DMS153 (cell line): ENCODE data around the gene RFPL2.
"Not testable (repeated sequence)": the region's sequence is repeated elsewhere in the genome, so short reads cannot be mapped to it uniquely, and the experiment has no call there.

Experiments
- DNase-seq: peaks from one replicate; lab custom pipeline; 2025; lab: John Stamatoyannopoulos, UW

The RFPL2 gene

GRCh38 chr22:32205974-32206773 is 1.3 kb upstream of the RFPL2 start:
- DNase-seq, result no peak

- DNase-seq, result peak; percentile 65
Observed at GRCh38 chr22:32204040-32204855, 625 bp downstream of the RFPL2 start.

DNA sequence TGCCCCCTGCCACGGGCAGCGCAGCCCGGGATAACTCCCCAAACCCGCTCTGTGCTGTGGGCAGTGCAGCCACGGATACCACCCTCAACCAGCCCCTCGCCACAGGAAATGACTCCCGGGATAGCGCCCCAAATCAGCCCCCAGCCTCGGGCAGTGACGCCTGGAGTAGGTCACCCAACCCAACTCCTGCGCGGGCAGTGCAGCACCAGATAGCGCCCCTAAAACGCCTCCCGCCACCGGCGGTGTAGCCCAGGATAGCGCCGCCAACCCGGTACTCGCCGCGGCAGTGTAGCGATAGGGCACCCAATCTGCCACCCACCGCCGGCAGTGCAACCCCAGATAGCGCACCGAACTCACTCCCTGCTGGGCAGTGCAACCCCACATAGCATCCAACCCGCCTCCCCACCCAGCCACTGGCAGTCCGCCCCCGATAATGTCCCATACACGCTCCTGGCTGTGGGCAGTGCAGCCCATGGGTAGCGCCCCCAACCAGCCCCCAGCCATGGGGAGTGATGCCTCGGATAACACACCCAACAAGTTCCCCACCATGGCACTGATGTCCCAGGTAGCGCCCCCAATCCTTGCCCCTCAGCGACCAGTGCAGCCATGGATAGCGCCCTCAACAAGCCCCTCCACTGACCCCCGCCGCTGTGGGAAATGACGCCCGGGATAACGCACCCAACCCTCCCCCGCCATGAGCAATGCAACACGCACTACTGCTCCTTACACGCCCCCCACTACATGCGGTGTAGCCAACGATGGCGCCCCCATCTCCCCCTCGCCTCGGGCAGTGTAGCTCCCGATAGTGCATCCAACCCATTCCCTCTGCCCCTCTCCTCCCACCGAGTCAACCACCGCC is 1.5 kb downstream of the RFPL2 start:
- no peak for DNase-seq

- DNase-seq, result peak; percentile 53
Observed at GRCh38 chr22:32202539-32203180, 2.2 kb downstream of the RFPL2 start.

GRCh38 chr22:32202161-32202538 is 2.7 kb downstream of the RFPL2 start:
- no peak for DNase-seq

DNA sequence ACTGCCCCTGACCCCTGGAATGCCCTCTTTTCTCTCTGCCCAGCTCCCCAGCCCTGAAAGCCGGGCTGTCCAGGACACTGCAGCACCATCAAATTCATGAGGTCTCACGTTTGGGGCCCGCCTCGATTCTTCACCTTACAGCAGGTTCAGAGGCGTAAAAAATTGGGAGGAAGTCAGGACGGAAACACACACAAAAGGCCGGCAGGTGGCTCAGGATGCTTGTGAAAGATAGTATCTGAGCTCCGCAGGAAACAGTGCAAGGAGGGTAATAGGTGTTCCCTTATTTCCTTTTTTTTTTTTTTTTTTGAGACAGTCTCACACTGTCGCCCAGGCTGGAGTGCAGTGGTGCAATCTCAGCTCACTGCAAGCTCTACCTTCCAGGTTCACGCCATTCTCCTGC is 4.1 kb downstream of the RFPL2 start:
- no peak for DNase-seq

GRCh38 chr22:32199961-32200360 is 4.9 kb downstream of the RFPL2 start:
- no peak for DNase-seq

- DNase-seq, result no peak
Observed at GRCh38 chr22:32199341-32199740, 5.5 kb downstream of the RFPL2 start.

DNA sequence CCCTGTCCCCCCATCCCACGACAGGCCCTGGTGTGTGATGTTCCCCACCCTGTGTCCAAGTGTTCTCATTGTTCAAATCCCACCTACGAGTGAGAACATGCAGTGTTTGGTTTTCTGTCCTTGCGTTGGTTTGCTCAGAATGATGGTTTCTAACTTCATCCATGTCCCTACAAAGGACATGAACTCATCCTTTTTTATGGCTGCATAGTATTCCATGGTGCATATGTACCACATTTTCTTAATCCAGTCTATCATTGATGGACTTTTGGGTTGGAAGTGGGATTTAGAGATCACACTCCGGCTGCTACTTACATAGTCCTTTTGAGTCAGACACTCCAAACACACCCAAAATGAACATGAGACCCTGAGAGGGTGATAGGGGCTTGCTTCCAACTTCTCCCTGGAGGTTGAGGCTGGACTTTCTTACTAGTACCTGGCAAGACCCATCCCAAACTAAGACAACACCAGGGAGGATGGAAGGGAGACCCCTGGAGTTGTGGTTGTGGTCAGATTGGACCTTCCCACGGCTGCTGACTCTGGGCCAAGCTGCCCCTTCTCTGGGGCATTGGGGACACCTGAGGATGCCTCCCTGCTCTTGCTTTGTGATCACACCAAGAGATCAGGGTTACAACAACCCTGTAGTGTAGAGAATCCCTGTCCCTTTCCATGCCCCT is 7.2 kb downstream of the RFPL2 start:
- DNase-seq, result not testable (repeated sequence)

- not testable (repeated sequence) for DNase-seq
Observed at GRCh38 chr22:32195900-32196299, 9.0 kb downstream of the RFPL2 start.

DNA sequence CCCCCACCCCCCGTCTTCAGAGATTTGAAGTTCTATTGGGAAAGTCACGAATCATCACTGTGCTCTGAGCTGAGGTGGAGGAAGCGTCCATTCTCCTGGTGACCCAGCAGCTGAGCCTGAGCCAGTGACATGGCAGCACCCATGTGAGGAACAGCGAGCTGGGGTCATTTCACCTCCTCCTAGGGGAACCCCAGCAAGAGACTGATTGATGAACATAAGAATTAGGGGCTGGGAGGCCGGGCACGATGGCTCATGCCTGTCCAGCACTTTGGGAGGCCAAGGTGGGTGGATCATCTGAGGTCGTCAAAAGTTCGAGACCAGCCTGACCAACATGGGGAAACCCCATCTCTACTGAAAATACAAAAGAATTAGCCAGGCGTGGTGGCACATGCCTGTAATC is 11.5 kb downstream of the RFPL2 start:
- not testable (repeated sequence) for DNase-seq

DNA sequence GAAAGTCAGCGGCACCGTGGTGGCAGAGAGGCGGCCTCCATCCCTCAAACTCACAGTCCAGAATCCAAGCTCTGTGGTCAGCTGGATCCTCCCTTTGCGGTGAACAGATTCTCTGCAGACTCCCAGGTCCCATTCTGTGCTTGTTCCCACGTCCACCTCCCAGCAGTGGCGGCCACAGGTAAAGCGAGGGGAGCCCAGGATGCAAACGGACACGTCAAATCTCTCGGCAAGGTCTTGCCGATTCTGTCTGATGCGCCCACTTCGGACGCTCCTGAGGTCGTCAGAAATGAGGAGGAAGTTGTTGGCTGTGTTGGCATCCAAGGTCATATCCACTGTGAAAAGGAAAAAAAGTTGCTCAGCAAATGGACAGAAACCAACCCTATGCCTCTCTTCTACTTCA is 13.9 kb downstream of the RFPL2 start:
- DNase-seq, result not testable (repeated sequence)

GRCh38 chr22:32185821-32186220 is 19.1 kb downstream of the RFPL2 start:
- no peak for DNase-seq

GRCh38 chr22:32183625-32184024 is 21.2 kb downstream of the RFPL2 start:
- no peak for DNase-seq

DNA sequence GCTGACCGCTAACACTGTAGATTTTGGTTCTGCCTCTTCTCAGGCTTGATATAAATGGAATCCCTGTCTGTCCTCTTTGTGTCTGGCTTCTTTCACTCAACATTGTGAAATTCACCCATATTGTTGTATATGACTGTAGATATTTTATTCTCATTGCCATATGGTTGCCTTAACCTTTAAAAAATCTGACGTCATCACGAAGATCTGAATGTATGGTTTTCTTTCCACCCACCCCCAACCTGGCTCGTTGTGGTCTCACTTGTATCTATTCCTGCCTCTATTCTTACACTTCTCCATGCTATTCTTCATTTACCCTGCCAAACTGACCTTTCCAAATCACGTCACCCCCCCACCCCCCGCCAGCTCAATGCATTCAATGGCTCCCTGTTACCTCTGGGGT is 23.8 kb downstream of the RFPL2 start:
- no peak for DNase-seq

GRCh38 chr22:32177221-32177765 is 27.6 kb downstream of the RFPL2 start:
- no peak for DNase-seq

DNA sequence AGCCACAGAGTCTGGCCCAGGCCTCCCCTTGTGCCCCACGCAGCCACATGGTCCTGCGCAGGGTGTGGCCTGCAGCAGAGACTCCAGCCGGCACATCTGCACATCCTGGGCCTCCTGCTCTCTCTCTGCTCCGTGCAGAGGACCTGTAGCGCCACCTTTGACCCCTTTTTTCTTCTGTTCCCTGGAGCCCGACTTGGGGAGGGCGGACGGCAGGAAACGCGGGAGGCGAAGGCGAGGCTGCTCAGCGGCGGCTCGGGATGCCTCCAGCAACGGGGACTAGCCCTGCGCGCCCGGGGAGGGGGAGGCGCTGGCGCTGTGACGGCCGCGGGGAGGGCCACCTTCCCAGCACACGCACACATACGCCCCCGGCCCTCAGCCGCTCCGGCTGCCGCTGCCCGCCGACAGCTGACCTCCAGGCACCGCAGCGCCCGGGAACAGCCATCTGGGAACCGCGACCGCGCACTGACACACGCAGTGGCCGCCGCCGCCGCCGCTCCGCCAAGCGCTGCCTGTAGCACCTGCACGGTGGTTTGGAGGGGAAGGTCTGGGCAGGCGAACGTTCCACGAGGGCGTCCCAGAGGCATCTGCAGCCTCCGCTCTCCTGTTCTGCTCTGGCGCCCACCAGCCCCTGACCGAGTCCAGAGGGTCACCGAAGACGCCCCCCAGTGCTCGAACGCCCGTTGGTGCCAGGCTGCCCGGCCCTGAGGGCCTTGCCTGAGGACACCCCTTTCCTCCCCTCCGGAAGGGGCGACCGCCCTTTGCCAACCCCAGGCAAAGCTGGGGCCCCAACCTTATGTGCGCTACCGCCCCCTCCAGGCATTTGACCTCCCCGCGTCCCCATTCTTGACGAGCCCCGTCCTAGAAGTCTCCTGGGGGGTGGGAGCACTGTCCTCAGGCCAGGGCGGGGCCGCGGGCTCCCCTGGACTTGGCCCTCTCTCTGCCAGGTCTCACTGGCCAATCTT is 28.9 kb downstream of the RFPL2 start:
- no peak for DNase-seq

GRCh38 chr22:32175115-32175514 is 29.8 kb downstream of the RFPL2 start:
- no peak for DNase-seq

GRCh38 chr22:32165681-32166080 is 39.2 kb downstream of the RFPL2 start:
- no peak for DNase-seq
